VCaP (cell line): ENCODE results near the gene CDC42EP3.

Experiments used
- H3K27ac ChIP-seq: fragments of 450-650 bp; 2 replicates; pipeline ENCODE4 v1.5.1; 2017
- CTCF ChIP-seq: fragments of 450-650 bp; conservative IDR thresholded peaks from 2 replicates; pipeline ENCODE4 v1.5.1; 2017; ENCODE audit warnings: mild to moderate bottlenecking, moderate library complexity

The CDC42EP3 gene

GRCh38 chr2:37711308-37711731 is 39.9 kb upstream of the CDC42EP3 start:
- no peak overlapping the region for H3K27ac ChIP-seq
- no peak for TF ChIP-seq CTCF

GRCh38 chr2:37709111-37709510 is 37.7 kb upstream of the CDC42EP3 start:
- H3K27ac ChIP-seq, result no peak overlapping the region
- TF ChIP-seq CTCF, result no peak

- H3K27ac ChIP-seq, result no peak overlapping the region
- TF ChIP-seq CTCF, result no peak
These were observed 36.7 kb upstream of the CDC42EP3 start for GRCh38 chr2:37708146-37708545.

- no peak for TF ChIP-seq CTCF
- no peak overlapping the region for H3K27ac ChIP-seq
These were observed 36.0 kb upstream of the CDC42EP3 start for GRCh38 chr2:37707393-37707792.

- no peak overlapping the region for H3K27ac ChIP-seq
- TF ChIP-seq CTCF, result no peak
These were observed 35.1 kb upstream of the CDC42EP3 start for GRCh38 chr2:37706334-37707183.

GRCh38 chr2:37705191-37705590 is 33.7 kb upstream of the CDC42EP3 start:
- TF ChIP-seq CTCF, result no peak
- no peak overlapping the region for H3K27ac ChIP-seq

- no peak overlapping the region for H3K27ac ChIP-seq
These were observed 27.6 kb upstream of the CDC42EP3 start for GRCh38 chr2:37698931-37699481.

More at GRCh38 chr2:37698931-37699481, 27.6 kb upstream of the CDC42EP3 start:
- TF ChIP-seq CTCF, result no peak
